ENCODE results near the gene PDXK. TPM values are rescaled to one million over a fixed set of nuclear protein-coding genes. Genes with fewer than 3 reads are reported as not detected.
A peak's percentile ranks its signal among the peaks of the same experiment; 100 is the strongest.

PDXK gene
- total RNA-seq, 1 experiment from 2014 or later, result 276 TPM

DNA sequence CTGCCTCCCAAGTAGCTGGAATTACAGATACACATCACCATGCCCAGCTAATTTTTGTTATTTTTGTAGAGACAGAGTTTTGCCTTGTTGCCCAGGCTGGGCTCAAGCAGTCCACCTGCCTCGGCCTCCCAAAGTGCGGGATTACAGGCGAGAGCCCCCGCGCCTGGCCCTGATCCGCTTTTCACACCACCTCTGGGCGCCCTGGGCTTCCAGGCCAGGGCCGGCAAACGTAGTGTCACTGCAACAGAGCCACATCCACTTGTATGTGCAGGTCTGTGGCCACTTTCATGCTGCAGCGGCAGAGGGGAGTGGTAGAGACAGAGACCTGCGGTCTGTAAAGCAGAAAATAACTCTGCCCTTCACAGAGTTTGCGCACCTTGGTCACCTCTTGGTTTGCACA is 30.0 kb upstream of the PDXK start:
- Histone ChIP-seq H3K36me3 (ENCODE audit: control insufficient read depth, insufficient read depth, low read length) (peaks cover 2% of the 10 kb centered on the region), H3K4me3 (ENCODE audit: low read depth, low read length) (no peak overlapping the region), H3K27me3 (replicated peaks; ENCODE audit: control insufficient read depth, insufficient read depth, low read length) (no peaks in the 10 kb centered on the region), H3K4me1 (no peaks in the 10 kb centered on the region), H3K9me3 (no peaks in the 10 kb centered on the region)
- ChIA-PET POLR2A (no interaction called here), CTCF (interaction anchor here (0.6 kb wide), 1 partner anchor 47 kb away, joined by 3 read pairs; no protein-coding TSS in a partner anchor)
- Mint-ChIP-seq H3K4me1 (ENCODE audit: low read depth, unreplicated experiment) (no peaks in the 10 kb centered on the region), H3K36me3 (ENCODE audit: insufficient read depth, unreplicated experiment) (peaks cover 87% of the 10 kb centered on the region), H3K27ac (ENCODE audit: unreplicated experiment) (no peak overlapping the region), H3K27me3 (ENCODE audit: insufficient read depth, unreplicated experiment) (no peaks in the 10 kb centered on the region), H3K4me3 (ENCODE audit: unreplicated experiment) (no peak overlapping the region), H3K9me3 (ENCODE audit: unreplicated experiment) (no peaks in the 10 kb centered on the region)
- BruUV-seq (replicated peaks), result no TSS peak
- intact Hi-C loops (cut with micrococcal nuclease; ENCODE audit: unreplicated experiment), result no loop called here
- TF ChIP-seq, protein P1, sequence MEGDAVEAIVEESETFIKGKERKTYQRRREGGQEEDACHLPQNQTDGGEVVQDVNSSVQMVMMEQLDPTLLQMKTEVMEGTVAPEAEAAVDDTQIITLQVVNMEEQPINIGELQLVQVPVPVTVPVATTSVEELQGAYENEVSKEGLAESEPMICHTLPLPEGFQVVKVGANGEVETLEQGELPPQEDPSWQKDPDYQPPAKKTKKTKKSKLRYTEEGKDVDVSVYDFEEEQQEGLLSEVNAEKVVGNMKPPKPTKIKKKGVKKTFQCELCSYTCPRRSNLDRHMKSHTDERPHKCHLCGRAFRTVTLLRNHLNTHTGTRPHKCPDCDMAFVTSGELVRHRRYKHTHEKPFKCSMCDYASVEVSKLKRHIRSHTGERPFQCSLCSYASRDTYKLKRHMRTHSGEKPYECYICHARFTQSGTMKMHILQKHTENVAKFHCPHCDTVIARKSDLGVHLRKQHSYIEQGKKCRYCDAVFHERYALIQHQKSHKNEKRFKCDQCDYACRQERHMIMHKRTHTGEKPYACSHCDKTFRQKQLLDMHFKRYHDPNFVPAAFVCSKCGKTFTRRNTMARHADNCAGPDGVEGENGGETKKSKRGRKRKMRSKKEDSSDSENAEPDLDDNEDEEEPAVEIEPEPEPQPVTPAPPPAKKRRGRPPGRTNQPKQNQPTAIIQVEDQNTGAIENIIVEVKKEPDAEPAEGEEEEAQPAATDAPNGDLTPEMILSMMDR (IDR thresholded peaks at IDR 0.05; ENCODE audit: insufficient read depth in 1 of 2, low read depth in 1 of 2, low read length in 1 of 2, severe bottlenecking in 1 of 2, unreplicated experiment in 1 of 2), result no peak
- no peak for DNase-seq

GRCh38 chr21:43689556-43690337 is 29.2 kb upstream of the PDXK start:
- TF ChIP-seq, protein P1 (IDR thresholded peaks at IDR 0.05; ENCODE audit: insufficient read depth in 1 of 2, low read depth in 1 of 2, low read length in 1 of 2, severe bottlenecking in 1 of 2, unreplicated experiment in 1 of 2), result no peak
- no peaks in the 10 kb centered on the region for H3K27me3 Mint-ChIP-seq (ENCODE audit: insufficient read depth, unreplicated experiment)
- H3K36me3 Mint-ChIP-seq (ENCODE audit: insufficient read depth, unreplicated experiment), result peaks cover 87% of the 10 kb centered on the region
- Histone ChIP-seq H3K36me3 (ENCODE audit: control insufficient read depth, insufficient read depth, low read length) (peaks cover 2% of the 10 kb centered on the region), H3K4me1 (no peaks in the 10 kb centered on the region), H3K4me3 (ENCODE audit: low read depth, low read length) (no peak overlapping the region), H3K27me3 (replicated peaks; ENCODE audit: control insufficient read depth, insufficient read depth, low read length) (no peaks in the 10 kb centered on the region), H3K9me3 (no peaks in the 10 kb centered on the region)
- no peaks in the 10 kb centered on the region for H3K4me1 Mint-ChIP-seq (ENCODE audit: low read depth, unreplicated experiment)
- no TSS peak for BruUV-seq (replicated peaks)
- POLR2A ChIA-PET, result no interaction called here
- CTCF ChIA-PET, result interaction anchor here (0.6 kb wide), 1 partner anchor 46 kb away, joined by 3 read pairs; no protein-coding TSS in a partner anchor
- H3K9me3 Mint-ChIP-seq (ENCODE audit: unreplicated experiment), result no peaks in the 10 kb centered on the region
- intact Hi-C loops (cut with micrococcal nuclease; ENCODE audit: unreplicated experiment), result no loop called here
- DNase-seq, result no peak
- no peak overlapping the region for H3K4me3 Mint-ChIP-seq (ENCODE audit: unreplicated experiment)
- H3K27ac Mint-ChIP-seq (ENCODE audit: unreplicated experiment), result no peak overlapping the region

- DNase-seq, result no peak
- no peaks in the 10 kb centered on the region for H3K9me3 ChIP-seq
- no TSS peak for BruUV-seq (replicated peaks)
- ChIA-PET CTCF (no interaction called here), POLR2A (no interaction called here)
- no peak overlapping the region for H3K4me3 ChIP-seq (ENCODE audit: low read depth, low read length)
- H3K27me3 ChIP-seq (replicated peaks; ENCODE audit: control insufficient read depth, insufficient read depth, low read length), result no peaks in the 10 kb centered on the region
- no peak overlapping the region for H3K4me3 Mint-ChIP-seq (ENCODE audit: unreplicated experiment)
- TF ChIP-seq, protein P1 (IDR thresholded peaks at IDR 0.05; ENCODE audit: insufficient read depth in 1 of 2, low read depth in 1 of 2, low read length in 1 of 2, severe bottlenecking in 1 of 2, unreplicated experiment in 1 of 2), result no peak
- H3K27me3 Mint-ChIP-seq (ENCODE audit: insufficient read depth, unreplicated experiment), result no peaks in the 10 kb centered on the region
- no peaks in the 10 kb centered on the region for H3K4me1 ChIP-seq
- peaks cover 87% of the 10 kb centered on the region for H3K36me3 Mint-ChIP-seq (ENCODE audit: insufficient read depth, unreplicated experiment)
- peak overlapping the region; percentile 34 for H3K27ac Mint-ChIP-seq (ENCODE audit: unreplicated experiment)
- H3K36me3 ChIP-seq (ENCODE audit: control insufficient read depth, insufficient read depth, low read length), result peaks cover 2% of the 10 kb centered on the region; the same call in 1 of the 2 replicates
- H3K4me1 Mint-ChIP-seq (ENCODE audit: low read depth, unreplicated experiment), result no peaks in the 10 kb centered on the region
- intact Hi-C loops (cut with micrococcal nuclease; ENCODE audit: unreplicated experiment), result no loop called here
- H3K9me3 Mint-ChIP-seq (ENCODE audit: unreplicated experiment), result no peaks in the 10 kb centered on the region
Observed at GRCh38 chr21:43690346-43690745, 28.6 kb upstream of the PDXK start.

All from Caco-2 (cell line).